Trophoblast cell (in vitro differentiated cells and primary cell): ENCODE data around the gene EPHB1.

Experiments used
- DNase-seq, 2 donors: peaks; one replicate each; pipeline ENCODE4 v3.0.0-alpha.2; 2016
- H2AFZ ChIP-seq: 2 replicates; pipeline ENCODE4 v1.6.1; 2013; ENCODE audit warnings: low read length, moderate library complexity, mild to moderate bottlenecking; ENCODE audit not compliant: insufficient read depth, poor library complexity
- H2AK5ac ChIP-seq: 2 replicates; pipeline ENCODE4 v1.6.1; 2013; ENCODE audit warnings: mild to moderate bottlenecking, low read length
- H2BK120ac ChIP-seq: 2 replicates; pipeline ENCODE4 v1.6.1; 2013; ENCODE audit warnings: low read length, mild to moderate bottlenecking, moderate library complexity; ENCODE audit not compliant: insufficient read depth, poor library complexity
- H2BK12ac ChIP-seq: 2 replicates; pipeline ENCODE4 v1.6.1; 2013; ENCODE audit warnings: mild to moderate bottlenecking, low read length, moderate library complexity
- H2BK5ac ChIP-seq: 2 replicates; pipeline ENCODE4 v1.6.1; 2013; ENCODE audit warnings: low read length, low read depth, moderate library complexity, mild to moderate bottlenecking; ENCODE audit not compliant: poor library complexity
- H3K14ac ChIP-seq: 2 replicates; pipeline ENCODE4 v1.6.1; 2013; ENCODE audit warnings: mild to moderate bottlenecking, low read length
- H3K18ac ChIP-seq: 2 replicates; pipeline ENCODE4 v1.6.1; 2013; ENCODE audit warnings: mild to moderate bottlenecking, low read length
- H3K23ac ChIP-seq: 2 replicates; pipeline ENCODE4 v1.6.1; 2013; ENCODE audit warnings: low read length
- H3K27ac ChIP-seq: 2 replicates; pipeline ENCODE4 v1.5.1; 2013; ENCODE audit warnings: low read depth, mild to moderate bottlenecking, inconsistent platforms, low read length, moderate library complexity
- H3K27me3 ChIP-seq: 2 replicates; pipeline ENCODE4 v1.6.1; 2013; ENCODE audit warnings: inconsistent platforms, mild to moderate bottlenecking, low read length, moderate library complexity; ENCODE audit not compliant: insufficient read depth
- H3K36me3 ChIP-seq, 2 experiments: 1 replicate in 1 of 2; 2 replicates in 1 of 2; pipeline ENCODE4 v1.6.1; 2013; ENCODE audit warnings: low read length in 2 of 2, mild to moderate bottlenecking in 2 of 2, moderate library complexity in 1 of 2; ENCODE audit not compliant: insufficient read depth in 2 of 2, control insufficient read depth in 1 of 2
- H3K4ac ChIP-seq: 2 replicates; pipeline ENCODE4 v1.6.1; 2013; ENCODE audit warnings: low read depth, mild to moderate bottlenecking, low read length, moderate library complexity
- H3K4me1 ChIP-seq, 2 experiments: 1 replicate in 1 of 2; 2 replicates in 1 of 2; pipeline ENCODE4 v1.6.1; 2013; ENCODE audit warnings: low read length in 2 of 2, mild to moderate bottlenecking in 2 of 2, moderate library complexity in 1 of 2; ENCODE audit not compliant: insufficient read depth in 2 of 2, control insufficient read depth in 1 of 2
- H3K4me2 ChIP-seq: 2 replicates; pipeline ENCODE4 v1.6.1; 2013; ENCODE audit warnings: inconsistent platforms, mild to moderate bottlenecking, low read length, moderate library complexity
- H3K4me3 ChIP-seq: 2 replicates; pipeline ENCODE4 v1.5.1; 2013; ENCODE audit warnings: mild to moderate bottlenecking, low read depth, low read length, inconsistent platforms
- H3K79me1 ChIP-seq: one replicate; pipeline ENCODE4 v1.6.1; 2013; ENCODE audit warnings: low read length
- H3K79me2 ChIP-seq: 2 replicates; pipeline ENCODE4 v1.6.1; 2013; ENCODE audit warnings: low read length, mild to moderate bottlenecking; ENCODE audit not compliant: control insufficient read depth, insufficient read depth, poor library complexity
- H3K9ac ChIP-seq: 2 replicates; pipeline ENCODE4 v1.6.1; 2013; ENCODE audit warnings: mild to moderate bottlenecking, low read length
- H3K9me3 ChIP-seq: 2 replicates; pipeline ENCODE4 v1.6.1; 2013; ENCODE audit warnings: low read depth, mild to moderate bottlenecking, control low read depth, inconsistent platforms, low read length; ENCODE audit not compliant: insufficient read depth
- H4K12ac ChIP-seq: 2 replicates; pipeline ENCODE4 v1.6.1; 2013; ENCODE audit warnings: low read depth, mild to moderate bottlenecking, low read length, moderate library complexity
- H4K8ac ChIP-seq: 2 replicates; pipeline ENCODE4 v1.6.1; 2013; ENCODE audit warnings: low read depth, mild to moderate bottlenecking, low read length, moderate library complexity
- H4K91ac ChIP-seq: one replicate; pipeline ENCODE4 v1.6.1; 2013; ENCODE audit warnings: low read depth, mild to moderate bottlenecking, low read length, moderate library complexity
- WGBS: extraction: QIAGEN DNeasy Blood & Tissue Kit; methylation state at CpG from one replicate; pipeline ENCODE4 v1.1.7; 2013; ENCODE audit warnings: missing lambda C conversion rate; ENCODE audit not compliant: insufficient read length, insufficient coverage; ENCODE audit errors: extremely low coverage; 5-methylcytosine and 5-hydroxymethylcytosine counted together

The EPHB1 gene

GRCh38 chr3:134873789-134874188 is 78.7 kb downstream of the EPHB1 start:
- Histone ChIP-seq H3K9me3 (no peaks in the 10 kb centered on the region), H2AFZ (no peak overlapping the region), H3K4ac (no peak overlapping the region), H2BK120ac (no peak overlapping the region), H4K8ac (no peak overlapping the region), H3K36me3 (no peaks in the 10 kb centered on the region), H3K4me3 (no peak overlapping the region), H2AK5ac (no peak overlapping the region), H3K18ac (no peak overlapping the region), H3K27me3 (no peaks in the 10 kb centered on the region), H2BK12ac (no peak overlapping the region), H4K91ac (no peak overlapping the region), H3K79me2 (no peaks in the 10 kb centered on the region), H3K4me2 (no peak overlapping the region), H3K4me1 (no peaks in the 10 kb centered on the region), H2BK5ac (no peak overlapping the region), H3K79me1 (no peaks in the 10 kb centered on the region), H3K23ac (no peak overlapping the region), H3K14ac (no peak overlapping the region), H3K9ac (no peak overlapping the region), H3K27ac (no peak overlapping the region), H4K12ac (no peak overlapping the region)
- WGBS, result no CpG with 5 or more reads among the region's 1 CpG
- no peak for DNase-seq

DNA sequence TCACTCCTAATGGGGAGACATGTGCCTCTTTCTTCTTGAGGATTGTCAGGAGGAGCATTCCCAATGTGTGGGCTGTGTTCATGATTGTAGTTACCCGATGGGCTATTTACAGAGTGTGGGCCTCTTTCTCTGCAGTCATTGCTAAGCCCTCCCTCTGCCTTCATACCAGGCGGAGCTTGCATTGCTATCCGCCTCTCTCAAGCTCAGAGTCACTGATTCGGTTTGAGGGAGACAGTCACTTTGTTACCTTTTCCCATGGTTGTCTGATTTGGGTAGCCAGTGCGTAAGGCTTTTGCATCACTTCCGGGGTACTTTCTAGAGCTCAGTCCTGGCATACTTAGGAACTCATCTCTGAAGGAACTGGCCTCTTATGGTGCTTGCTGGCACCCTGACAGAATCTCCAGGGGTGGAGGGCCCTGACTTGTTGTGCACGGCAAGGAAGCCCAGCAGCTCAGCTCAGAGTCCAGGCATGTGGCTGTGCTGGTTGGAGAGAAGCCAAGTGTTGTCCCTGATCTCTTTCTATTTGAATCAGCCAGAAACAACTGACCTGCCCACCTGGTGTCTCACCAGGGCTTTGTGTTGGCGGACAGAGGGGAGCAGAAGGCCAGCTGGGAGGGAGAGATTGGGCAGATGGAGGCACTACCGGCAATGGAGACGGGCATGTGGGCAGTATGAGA is 79.8 kb downstream of the EPHB1 start:
- DNase-seq, result no peak
- Histone ChIP-seq H2AK5ac (no peak overlapping the region), H3K27ac (no peak overlapping the region), H3K9ac (no peak overlapping the region), H3K79me1 (no peaks in the 10 kb centered on the region), H3K79me2 (no peaks in the 10 kb centered on the region), H4K91ac (no peak overlapping the region), H2BK5ac (no peak overlapping the region), H4K8ac (no peak overlapping the region), H3K4me2 (no peak overlapping the region), H3K27me3 (no peaks in the 10 kb centered on the region), H2BK120ac (no peak overlapping the region), H3K4me1 (no peaks in the 10 kb centered on the region), H3K4me3 (no peak overlapping the region), H3K4ac (no peak overlapping the region), H3K18ac (no peak overlapping the region), H3K23ac (no peak overlapping the region), H2BK12ac (no peak overlapping the region), H3K36me3 (no peaks in the 10 kb centered on the region), H2AFZ (no peak overlapping the region), H3K9me3 (no peaks in the 10 kb centered on the region), H4K12ac (no peak overlapping the region), H3K14ac (no peak overlapping the region)
- WGBS, result no CpG with 5 or more reads among the region's 10 CpGs

- no peak overlapping the region for H3K4ac ChIP-seq
- no peak overlapping the region for H2BK5ac ChIP-seq
- H4K91ac ChIP-seq, result no peak overlapping the region
- H3K18ac ChIP-seq, result no peak overlapping the region
- no peak overlapping the region for H3K9ac ChIP-seq
- H3K27ac ChIP-seq, result no peak overlapping the region
- H3K36me3 ChIP-seq, result no peaks in the 10 kb centered on the region
- no peak overlapping the region for H4K12ac ChIP-seq
- no peak overlapping the region for H2BK12ac ChIP-seq
- no peak overlapping the region for H3K4me2 ChIP-seq
- no peaks in the 10 kb centered on the region for H3K27me3 ChIP-seq
- no peak overlapping the region for H3K23ac ChIP-seq
- H4K8ac ChIP-seq, result no peak overlapping the region
- H2AK5ac ChIP-seq, result no peak overlapping the region
- WGBS, result no CpG with 5 or more reads among the region's 2 CpGs
- no peak overlapping the region for H3K14ac ChIP-seq
- no peaks in the 10 kb centered on the region for H3K4me1 ChIP-seq
- H3K4me3 ChIP-seq, result no peak overlapping the region
- DNase-seq, result no peak
- no peaks in the 10 kb centered on the region for H3K79me2 ChIP-seq
- no peak overlapping the region for H2AFZ ChIP-seq
- H2BK120ac ChIP-seq, result no peak overlapping the region
- H3K9me3 ChIP-seq, result no peaks in the 10 kb centered on the region
- H3K79me1 ChIP-seq, result no peaks in the 10 kb centered on the region
Measured at GRCh38 chr3:134876836-134877235, 81.8 kb downstream of the EPHB1 start.

DNA sequence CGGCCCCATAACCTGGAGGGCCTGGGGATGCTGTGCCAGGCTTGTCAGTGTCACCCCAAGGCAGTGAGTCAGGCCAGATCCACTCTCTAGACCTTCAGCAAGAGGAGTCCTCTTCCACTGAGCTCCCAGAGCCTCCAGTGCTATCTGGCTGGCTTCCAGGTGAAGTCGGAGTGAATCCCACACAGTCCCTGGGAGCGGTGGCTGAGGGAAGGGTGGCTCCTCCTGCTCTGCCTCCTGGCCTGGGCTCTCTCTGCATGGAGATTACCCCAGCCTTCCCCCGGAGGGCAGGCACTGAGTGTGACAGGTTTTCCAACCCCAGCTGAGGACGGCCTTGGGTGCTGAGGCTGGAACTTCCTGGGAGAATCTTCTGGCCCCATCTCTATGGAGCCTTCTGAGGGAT is 82.7 kb downstream of the EPHB1 start:
- H4K12ac ChIP-seq, result no peak overlapping the region
- no peak overlapping the region for H3K18ac ChIP-seq
- no peak overlapping the region for H3K4me2 ChIP-seq
- H3K79me2 ChIP-seq, result no peaks in the 10 kb centered on the region
- H3K23ac ChIP-seq, result no peak overlapping the region
- no peak overlapping the region for H3K14ac ChIP-seq
- no peaks in the 10 kb centered on the region for H3K79me1 ChIP-seq
- no peak overlapping the region for H2BK120ac ChIP-seq
- no peak overlapping the region for H2BK5ac ChIP-seq
- H3K36me3 ChIP-seq, result no peaks in the 10 kb centered on the region
- H3K4me1 ChIP-seq, result no peaks in the 10 kb centered on the region
- no peak overlapping the region for H3K4me3 ChIP-seq
- no peak overlapping the region for H3K4ac ChIP-seq
- H2BK12ac ChIP-seq, result no peak overlapping the region
- no peaks in the 10 kb centered on the region for H3K27me3 ChIP-seq
- no CpG with 5 or more reads among the region's 5 CpGs for WGBS
- no peak overlapping the region for H3K9ac ChIP-seq
- no peaks in the 10 kb centered on the region for H3K9me3 ChIP-seq
- H3K27ac ChIP-seq, result no peak overlapping the region
- H2AFZ ChIP-seq, result no peak overlapping the region
- H2AK5ac ChIP-seq, result no peak overlapping the region
- H4K8ac ChIP-seq, result no peak overlapping the region
- DNase-seq, result no peak
- no peak overlapping the region for H4K91ac ChIP-seq
